GM19035 (cell line): ENCODE measurements around the gene PLN.
A peak's percentile ranks its signal among the peaks of the same experiment; 100 is the strongest.

Experiments
- ATAC-seq: cut with Tn5 transposase; IDR thresholded peaks from one replicate; pipeline ENCODE4 v1.9.1; 2021; ENCODE audit not compliant: unreplicated experiment

The PLN gene

DNA sequence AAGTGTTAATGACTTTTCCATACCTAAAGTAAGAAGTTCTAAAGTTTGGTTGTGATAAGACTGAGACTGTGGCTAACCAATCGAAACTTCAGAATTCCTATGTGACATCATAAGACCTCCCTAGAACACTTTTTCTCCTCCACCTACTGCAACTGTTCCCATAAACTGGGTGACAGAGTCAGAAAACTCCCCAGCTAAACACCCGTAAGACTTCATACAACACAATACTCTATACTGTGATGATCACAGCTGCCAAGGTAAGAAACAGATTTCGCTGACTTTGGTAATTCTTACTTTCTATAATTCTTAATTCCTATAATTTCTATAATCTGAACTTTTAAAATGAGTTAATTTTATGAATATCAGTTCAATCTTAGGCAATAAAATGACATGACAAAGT lies at the start of gene PLN:
Gene PLN, plus strand, starts transcription at position 161 of the 400 bp plus-strand sequence. CDS start 10,626 bp downstream, outside the sequence.
- no peak for ATAC-seq

GRCh38 chr6:118500130-118501015 lies 47.7 kb upstream of the PLN start:
- no peak for ATAC-seq

GRCh38 chr6:118501099-118501498 lies 47.0 kb upstream of the PLN start:
- no peak for ATAC-seq

DNA sequence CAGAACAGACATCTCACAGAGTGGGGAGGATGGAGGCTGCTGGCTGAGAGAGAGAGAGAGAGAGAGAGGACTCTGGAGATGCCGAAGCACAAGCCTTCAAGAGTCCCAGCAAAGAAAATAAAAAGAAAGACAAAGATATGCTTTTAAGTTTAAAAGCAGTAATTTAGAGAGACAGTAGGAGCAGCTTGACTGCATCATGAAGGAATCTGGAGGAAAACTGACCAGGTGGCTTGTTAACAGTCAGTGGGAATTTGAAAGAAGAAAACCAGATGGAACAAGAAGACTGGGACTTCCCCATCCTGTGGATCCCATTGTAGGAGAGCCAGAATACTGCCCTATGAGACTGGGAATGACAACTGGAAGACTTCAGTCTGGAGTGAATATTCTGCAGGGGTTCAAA lies 46.3 kb upstream of the PLN start:
- no peak for ATAC-seq

GRCh38 chr6:118502169-118502568 lies 45.9 kb upstream of the PLN start:
- ATAC-seq, result no peak

DNA sequence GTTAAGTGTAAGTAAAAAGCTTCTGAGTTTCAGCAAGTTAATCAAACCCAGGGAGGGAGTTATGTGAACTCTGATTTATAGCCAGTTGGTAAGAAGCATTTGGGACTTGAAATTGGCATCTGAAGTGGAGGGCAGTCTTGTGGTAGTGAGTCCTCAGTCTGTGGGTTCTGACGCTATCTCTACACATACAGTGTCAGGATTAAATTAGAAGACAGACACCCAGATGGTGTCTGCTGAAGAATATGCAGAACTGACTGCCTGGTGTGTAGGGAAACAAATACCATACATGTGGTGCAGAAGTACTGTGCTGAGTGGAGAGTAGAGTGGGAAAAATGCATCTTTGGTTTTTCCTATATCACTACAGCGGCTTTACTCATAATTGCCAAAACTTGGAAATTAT lies 43.5 kb upstream of the PLN start:
- ATAC-seq, result no peak

GRCh38 chr6:118505656-118506055 lies 42.4 kb upstream of the PLN start:
- ATAC-seq, result no peak

- no peak for ATAC-seq
These were observed 41.9 kb upstream of the PLN start for GRCh38 chr6:118506071-118506638.

GRCh38 chr6:118507636-118508035 lies 40.5 kb upstream of the PLN start:
- ATAC-seq, result no peak

- ATAC-seq, result no peak
These were observed 39.0 kb upstream of the PLN start for GRCh38 chr6:118509009-118509617.

DNA sequence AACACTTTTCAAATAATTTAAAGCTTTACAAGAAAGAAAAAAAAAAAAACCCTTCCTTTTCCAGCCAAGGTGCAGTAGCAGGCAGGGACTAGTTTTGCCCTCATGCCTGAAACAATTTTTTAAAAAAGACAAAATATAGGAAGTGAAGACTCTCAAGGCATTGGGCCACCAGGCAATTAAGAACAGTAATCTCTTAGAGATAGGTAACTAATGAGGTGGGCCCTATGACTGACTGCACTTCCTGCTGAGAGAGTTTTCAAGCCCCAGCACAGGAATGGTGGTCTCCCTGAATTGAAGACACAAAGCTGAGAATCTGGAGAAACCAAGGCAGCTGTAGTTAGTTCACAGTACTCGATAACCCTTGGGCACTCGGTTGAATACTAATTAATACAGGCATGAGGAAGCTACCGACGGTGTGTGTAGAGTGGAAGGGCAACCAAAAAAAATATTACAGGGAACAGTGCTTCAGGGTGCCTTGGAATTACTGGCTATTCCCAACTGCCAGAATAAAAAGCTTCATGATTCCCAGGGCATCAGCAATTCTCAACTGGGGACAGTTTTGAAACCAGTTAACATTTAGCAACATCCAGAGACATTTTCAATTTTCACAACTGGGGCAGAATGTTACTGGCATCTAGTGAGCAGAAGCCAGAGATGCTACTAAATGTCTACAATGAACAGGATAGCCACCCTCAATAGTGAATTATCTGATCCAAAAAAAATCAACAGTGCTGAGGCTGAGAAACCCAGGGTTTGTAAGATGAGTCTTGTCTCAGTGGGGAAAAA lies 36.0 kb upstream of the PLN start:
- ATAC-seq, result no peak

DNA sequence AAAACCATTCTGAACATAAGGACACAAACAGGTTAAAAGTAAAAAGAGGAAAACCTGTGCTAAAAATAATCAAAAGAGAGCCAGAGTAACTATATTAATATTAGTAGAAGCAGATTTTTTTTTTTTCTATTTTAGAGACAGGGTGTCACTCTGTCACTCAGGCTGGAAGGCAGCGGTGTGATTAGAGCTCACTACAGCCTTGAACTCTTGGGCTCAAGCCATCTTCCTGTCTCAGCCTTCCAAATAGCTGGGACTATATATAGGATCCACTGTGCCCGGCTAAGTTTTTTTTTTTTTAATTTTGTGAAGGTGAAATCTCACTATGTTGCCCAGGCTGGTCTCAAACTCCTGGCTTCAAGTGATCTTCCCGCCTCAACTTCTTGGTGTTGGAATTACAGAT lies 33.4 kb upstream of the PLN start:
- no peak for ATAC-seq

DNA sequence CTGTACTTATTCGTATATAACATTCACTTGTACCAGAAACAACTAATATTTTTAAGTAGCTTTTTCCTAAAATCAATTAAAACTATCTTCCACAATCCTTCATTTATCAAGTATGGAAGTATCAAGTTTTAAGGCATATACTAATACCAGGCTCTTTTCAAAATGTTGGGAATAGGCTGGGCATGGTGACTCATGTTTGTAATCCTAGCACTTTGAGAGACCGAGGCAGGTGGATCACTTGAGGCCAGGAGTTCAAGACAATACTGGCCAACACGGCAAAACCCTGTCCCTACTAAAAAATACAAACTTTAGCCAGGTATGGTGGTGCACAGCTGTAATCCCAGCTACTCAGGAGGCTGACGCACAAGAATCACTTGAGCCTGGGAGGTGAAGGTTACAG lies 25.7 kb upstream of the PLN start:
- no peak for ATAC-seq

DNA sequence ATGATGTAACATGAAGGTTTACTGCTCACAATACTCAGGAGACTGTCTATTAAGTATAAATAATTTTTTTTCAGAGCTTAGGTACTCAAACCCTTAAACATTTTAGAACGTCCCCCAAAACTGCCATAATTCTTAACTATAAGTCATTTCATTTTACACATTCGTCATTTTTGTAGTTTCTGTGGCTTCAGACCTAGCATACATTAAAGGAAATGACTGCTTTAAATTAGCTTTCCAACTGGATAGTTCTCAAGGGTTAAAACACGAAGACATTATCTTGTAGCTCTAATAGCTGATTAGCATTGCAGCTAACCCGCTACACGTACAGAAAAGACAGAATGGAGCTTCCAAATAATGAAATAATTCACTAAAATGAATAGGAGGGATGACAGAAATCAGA lies 24.9 kb upstream of the PLN start:
- ATAC-seq, result peak; percentile 40

DNA sequence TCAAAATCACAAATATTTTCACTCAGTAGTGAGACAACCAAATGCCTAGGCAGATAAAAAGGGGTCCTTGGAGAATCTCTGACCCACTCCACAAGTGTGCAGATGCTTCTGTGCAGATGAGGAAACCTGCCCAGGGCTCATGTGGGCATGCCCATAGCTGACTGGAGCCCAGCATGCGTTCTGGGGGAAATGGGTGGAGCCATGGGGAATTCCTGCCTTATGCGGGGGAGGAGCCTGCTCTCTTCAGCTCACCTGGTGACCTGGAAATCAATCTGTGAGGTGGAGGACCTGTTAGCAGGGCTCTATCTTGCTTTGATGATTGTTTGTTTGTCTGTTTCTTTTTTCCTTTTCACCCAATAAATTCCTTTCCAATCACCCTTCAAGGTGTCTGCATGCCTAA lies 23.4 kb upstream of the PLN start:
- ATAC-seq, result no peak

DNA sequence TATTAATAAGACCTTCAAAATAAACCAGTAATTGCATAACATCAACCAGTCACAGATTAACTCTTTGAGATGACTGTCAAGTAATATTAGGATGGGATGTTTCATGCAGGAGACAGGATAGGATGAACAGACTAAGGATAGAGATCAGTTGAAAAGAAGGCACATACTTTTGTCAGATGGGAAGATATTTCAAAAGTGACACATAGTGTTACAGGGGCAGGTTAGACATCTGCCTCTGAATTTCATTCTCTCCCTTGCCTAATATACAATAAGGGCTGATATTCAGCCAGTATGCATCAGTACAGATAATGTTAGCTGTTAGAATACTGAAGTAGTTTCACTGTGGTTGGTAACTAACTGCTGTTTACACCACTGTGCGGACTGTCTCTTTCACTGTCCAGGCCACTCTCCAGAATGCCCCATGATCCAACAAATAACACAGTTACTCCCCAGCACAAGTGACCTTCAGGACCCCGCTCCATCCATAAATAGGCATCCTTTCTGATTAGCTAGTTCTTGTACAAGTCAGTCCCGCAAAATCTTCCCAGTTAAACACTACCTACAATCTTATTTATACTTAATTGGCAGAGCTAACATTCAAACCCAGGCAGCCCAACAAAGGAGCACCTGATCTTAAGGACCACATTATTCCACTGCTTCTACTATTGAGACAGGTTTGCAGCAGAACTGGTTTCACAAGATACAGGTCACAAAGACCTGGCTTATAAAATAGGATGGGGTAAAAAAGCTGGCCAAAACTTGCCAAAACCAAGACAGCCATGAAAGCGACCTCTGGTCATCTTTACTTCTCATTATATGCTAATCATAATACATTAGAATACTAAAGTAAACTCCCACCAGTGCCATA lies 21.9 kb upstream of the PLN start:
- ATAC-seq, result no peak

DNA sequence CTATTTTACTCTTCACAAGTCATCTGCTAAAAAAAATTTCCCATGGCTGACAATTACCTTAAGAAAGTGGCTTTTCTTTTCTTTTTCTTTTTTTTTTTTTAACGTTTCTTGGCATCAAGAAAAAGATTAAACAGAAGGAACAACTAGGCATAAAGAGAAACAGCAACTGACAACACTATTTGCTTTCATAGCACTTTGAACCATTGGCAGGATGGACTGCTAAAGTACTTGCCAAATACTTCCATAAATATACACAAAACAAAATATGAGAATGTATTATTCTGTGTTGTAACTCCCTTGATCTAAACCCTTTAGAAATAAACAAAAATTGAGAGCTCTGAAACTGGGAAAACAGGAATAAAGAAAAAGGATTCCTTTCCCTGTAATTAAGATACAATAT lies 20.0 kb upstream of the PLN start:
- no peak for ATAC-seq

DNA sequence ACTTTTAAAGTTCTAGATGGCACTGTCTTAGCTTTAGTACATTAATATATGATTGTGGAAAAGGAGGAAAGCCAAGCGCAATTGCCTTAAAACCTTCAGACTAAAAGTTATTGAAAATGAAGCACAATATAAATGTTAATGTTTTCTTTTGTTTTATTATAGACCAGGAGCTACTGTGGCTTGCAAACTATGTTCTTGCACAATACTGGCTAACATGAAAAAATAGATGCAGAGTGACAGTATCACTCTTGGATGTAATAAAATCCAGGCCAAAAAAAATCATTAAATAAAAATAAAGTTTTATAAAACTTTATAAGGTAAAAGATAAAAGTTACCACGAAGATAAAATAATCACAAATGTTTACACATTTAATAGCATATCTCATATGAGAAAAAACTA lies 18.3 kb upstream of the PLN start:
- no peak for ATAC-seq

DNA sequence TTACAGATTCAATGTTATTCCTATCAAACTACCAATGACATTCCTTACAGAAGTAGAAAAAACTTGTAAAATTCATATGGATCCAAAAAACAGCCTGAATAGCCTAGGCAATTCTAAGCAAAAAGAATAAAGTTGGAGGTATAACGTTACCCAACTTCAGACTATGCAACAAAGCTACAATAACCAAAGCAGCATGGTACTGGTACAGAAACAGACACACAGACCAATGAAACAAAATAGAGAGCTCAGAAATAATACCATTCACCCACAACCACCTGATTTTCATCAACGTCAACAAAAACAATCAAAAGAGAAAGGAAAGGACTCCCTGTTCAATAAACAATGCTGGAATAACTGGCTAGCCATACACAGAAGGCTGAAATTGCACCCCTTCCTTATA lies 17.2 kb upstream of the PLN start:
- no peak for ATAC-seq

DNA sequence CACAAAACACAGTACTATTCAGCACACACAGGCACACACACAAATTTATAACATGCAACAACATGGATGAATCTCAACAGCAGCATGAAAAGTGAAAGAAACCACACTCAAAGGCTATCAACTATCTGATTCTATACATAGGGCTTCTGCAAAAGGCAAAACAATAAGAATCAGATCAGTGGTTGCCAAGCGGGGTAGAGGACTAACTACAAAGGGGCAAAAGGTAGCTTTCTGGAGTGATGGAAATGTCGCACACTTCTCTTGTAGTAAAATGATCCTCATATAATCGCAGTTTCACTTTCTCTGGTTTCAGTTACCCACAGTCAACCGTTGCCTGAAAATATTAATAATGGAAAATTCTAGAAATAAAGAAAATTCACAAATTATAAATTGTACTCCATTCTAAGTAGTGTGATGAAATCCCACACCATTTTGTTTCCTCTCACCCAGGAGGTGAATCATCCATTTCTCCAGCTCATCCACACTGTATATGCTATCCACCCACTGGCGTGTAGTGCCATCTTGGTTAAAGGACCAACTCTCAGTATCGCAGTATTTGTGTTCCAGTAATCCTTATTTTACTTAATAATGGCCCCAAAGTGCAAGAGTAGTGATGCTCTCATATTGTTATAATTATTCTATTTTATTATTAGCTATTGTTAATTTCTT lies 12.8 kb upstream of the PLN start:
- no peak for ATAC-seq
